SK-N-SH treated with all-trans-retinoic acid at 6 μM for 48 hours (cell line): Measurements from ENCODE around the gene TMEM229B.

Experiments
- ISL1 ChIP-seq: fragments of 250-450 bp; sonication (Bioruptor Pico); IDR thresholded peaks from 2 replicates; pipeline ENCODE4 v2.1.2; 2022; ENCODE audit warnings: mild to moderate bottlenecking, moderate library complexity
- ZNF565 ChIP-seq: fragments of 450-650 bp; formaldehyde crosslinking; conservative IDR thresholded peaks from 2 replicates; pipeline ENCODE4 v1.5.0; 2020; ENCODE audit warnings: low read depth, mild to moderate bottlenecking, moderate library complexity

DNA sequence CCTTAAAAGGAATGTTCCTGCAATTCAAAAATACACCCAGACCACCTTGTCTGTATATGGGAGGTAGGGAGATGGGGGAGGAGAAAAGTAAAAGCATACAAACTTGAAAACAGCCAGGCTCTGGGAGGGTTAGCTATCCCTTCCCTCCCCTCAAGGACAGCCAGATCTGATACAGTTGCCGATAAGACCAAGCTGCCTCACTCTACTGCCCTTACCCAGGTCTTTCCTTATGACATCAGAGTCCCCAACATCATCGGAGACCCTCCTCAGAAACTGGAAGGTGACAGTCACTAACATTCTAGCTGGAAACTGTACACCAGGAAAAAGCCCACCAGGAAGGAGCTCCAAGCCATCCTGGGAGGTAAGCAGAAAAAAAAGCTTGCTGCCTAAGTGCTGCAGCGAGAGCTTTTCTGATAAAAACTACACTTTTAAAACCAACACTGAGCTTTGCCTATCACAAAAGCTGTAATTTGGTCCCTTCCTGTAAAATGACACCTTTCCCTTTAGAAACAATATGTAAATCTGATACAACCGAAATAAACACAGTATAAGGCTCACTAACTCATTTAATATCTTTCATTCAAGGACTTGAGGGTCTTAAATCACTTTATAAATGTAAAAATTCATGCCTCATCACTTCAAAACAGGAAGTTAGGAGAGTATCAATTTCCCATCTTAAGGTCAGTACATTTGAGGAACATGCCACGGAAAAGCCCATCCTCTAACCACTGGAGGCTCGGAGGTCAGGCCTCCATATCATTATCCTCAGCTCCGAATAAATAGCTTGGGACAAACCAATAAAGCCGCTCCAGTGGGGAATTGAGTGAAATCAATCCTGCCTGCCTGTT, 24.2 kb upstream of the TMEM229B start:
- TF ChIP-seq ZNF565 (CRISPR knock-in tag) (no peak), ISL1 (no peak)
